ENCODE data around the gene COG5. TPM values are rescaled to one million over a fixed set of nuclear protein-coding genes. Genes with fewer than 3 reads are reported as not detected.

COG5 gene
- total and polyA plus RNA-seq, 2 donors from 2014 or later, result 8.6 to 45.7 TPM

DNA sequence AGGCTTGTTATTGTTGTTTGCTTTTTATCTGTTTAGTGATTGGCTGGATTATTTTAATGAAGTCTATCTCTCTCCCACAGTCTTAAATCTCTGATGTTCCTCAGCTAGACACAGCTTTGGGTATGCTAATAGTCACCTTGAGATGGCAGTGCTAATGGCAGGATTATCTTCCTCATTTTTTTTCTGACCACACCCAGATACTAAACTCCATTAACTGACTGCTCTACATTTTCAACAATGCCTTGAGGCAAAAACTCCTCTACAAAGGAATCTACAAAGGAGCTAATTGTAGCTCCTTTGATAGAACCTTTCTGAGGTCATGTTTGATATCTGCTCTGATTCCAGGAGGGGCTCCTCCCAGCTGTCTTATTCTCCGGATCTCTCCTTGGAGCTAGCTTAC is 272.3 kb downstream of the COG5 start:
- TF ChIP-seq, protein P1, sequence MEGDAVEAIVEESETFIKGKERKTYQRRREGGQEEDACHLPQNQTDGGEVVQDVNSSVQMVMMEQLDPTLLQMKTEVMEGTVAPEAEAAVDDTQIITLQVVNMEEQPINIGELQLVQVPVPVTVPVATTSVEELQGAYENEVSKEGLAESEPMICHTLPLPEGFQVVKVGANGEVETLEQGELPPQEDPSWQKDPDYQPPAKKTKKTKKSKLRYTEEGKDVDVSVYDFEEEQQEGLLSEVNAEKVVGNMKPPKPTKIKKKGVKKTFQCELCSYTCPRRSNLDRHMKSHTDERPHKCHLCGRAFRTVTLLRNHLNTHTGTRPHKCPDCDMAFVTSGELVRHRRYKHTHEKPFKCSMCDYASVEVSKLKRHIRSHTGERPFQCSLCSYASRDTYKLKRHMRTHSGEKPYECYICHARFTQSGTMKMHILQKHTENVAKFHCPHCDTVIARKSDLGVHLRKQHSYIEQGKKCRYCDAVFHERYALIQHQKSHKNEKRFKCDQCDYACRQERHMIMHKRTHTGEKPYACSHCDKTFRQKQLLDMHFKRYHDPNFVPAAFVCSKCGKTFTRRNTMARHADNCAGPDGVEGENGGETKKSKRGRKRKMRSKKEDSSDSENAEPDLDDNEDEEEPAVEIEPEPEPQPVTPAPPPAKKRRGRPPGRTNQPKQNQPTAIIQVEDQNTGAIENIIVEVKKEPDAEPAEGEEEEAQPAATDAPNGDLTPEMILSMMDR (IDR thresholded peaks at IDR 0.05; ENCODE audit: borderline replicate concordance, extremely low read depth, insufficient read depth), result no peak
- Histone ChIP-seq H3K4me3 (ENCODE audit: low read length in 3 of 3) (no peak overlapping the region), H3K4me1 (ENCODE audit: control insufficient read depth in 2 of 3, insufficient read depth in 2 of 3, low read depth in 1 of 3, low read length in 3 of 3) (no peaks in the 10 kb centered on the region), H3K36me3 (ENCODE audit: control insufficient read depth in 2 of 3, insufficient read depth in 3 of 3, low read length in 3 of 3) (no peaks in the 10 kb centered on the region), H3K27me3 (ENCODE audit: control insufficient read depth, insufficient read depth, low read length) (no peaks in the 10 kb centered on the region), H3K9me3 (ENCODE audit: control insufficient read depth in 2 of 3, insufficient read depth in 1 of 3, low read length in 3 of 3) (no peaks in the 10 kb centered on the region), H3K27ac (ENCODE audit: low read depth in 2 of 2, low read length in 2 of 2) (no peak overlapping the region), H3K9ac (ENCODE audit: low read length in 3 of 3) (no peak overlapping the region)
- intact Hi-C loops (cut with DNase I), result no loop called here
- FAIRE-seq (no peak), DNase-seq (no peak)

DNA sequence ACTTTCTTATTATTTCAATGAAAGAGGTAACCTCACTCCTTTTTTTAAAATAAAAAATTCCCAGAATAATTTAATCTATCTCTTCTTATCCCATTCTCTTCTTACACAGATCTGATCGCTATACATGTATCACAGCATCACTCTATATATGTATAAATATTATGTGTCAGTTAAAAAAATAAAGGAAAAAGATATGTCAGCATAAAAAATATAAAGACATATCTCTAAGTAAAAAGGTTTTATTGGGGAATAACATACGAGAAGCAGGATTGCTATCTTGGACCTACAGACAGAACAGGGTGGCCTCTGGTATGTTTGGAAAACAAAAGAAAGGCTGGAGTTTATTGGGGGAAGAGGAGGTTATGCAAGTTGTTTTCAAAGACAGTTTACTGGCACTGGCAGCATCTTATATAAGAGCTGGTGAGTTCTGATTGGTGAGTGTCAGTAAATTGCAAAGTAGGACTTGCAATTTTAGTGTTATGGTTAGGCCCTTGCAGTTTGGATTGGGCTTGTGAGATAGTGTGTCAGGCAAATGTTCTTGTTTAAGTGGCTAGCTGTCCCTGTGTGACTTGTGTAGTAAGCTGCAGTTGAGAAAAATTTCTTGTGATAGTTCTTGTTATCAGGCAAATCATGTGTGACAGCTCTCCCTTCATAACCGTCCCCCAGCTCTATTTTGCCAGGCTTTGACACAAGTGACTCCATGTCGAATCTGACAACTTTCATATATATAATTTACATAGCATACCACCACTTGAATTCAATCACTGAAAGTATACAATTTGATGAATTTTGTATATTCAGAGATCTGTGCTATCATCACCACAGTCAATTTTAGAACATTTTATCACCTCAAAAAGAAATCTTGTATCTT is 276.7 kb downstream of the COG5 start:
- Histone ChIP-seq H3K36me3 (ENCODE audit: control insufficient read depth in 2 of 3, insufficient read depth in 3 of 3, low read length in 3 of 3) (no peaks in the 10 kb centered on the region), H3K4me1 (ENCODE audit: control insufficient read depth in 2 of 3, insufficient read depth in 2 of 3, low read depth in 1 of 3, low read length in 3 of 3) (no peaks in the 10 kb centered on the region), H3K27me3 (ENCODE audit: control insufficient read depth, insufficient read depth, low read length) (no peaks in the 10 kb centered on the region), H3K9me3 (ENCODE audit: control insufficient read depth in 2 of 3, insufficient read depth in 1 of 3, low read length in 3 of 3) (no peaks in the 10 kb centered on the region), H3K9ac (ENCODE audit: low read length in 3 of 3) (no peak overlapping the region), H3K4me3 (ENCODE audit: low read length in 3 of 3) (no peak overlapping the region), H3K27ac (ENCODE audit: low read depth in 2 of 2, low read length in 2 of 2) (no peak overlapping the region)
- intact Hi-C loops (cut with DNase I), result no loop called here
- TF ChIP-seq, protein P1 (IDR thresholded peaks at IDR 0.05; ENCODE audit: borderline replicate concordance, extremely low read depth, insufficient read depth), result no peak
- no peak for DNase-seq
- FAIRE-seq, result no peak

DNA sequence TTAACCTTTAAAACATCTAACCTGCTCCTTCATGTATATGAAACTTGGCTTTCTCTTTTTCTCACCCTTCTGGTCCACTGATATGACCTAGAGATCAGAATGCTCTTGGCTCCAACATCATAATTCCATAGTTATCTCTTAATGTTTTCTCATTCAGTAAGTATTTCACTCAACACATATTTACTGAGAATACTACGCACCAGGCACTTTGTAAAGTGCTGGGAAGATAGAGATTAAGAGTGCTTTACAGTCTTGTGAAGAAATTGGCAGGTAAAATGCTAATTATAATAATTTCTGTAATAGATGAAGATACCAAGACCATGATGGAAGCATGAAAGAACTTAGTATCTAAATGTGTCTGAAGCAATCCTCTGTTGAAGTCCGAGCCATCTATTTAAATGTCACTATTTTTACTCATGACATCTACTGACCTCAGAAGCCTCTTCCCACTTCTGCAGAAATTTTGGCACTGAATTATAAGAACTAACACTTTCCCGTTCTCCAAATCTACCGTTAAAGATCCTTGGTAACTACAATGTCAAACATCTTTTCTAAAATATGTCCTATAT is 278.7 kb downstream of the COG5 start:
- Histone ChIP-seq H3K27me3 (ENCODE audit: control insufficient read depth, insufficient read depth, low read length) (no peaks in the 10 kb centered on the region), H3K9ac (ENCODE audit: low read length in 3 of 3) (no peak overlapping the region), H3K4me1 (ENCODE audit: control insufficient read depth in 2 of 3, insufficient read depth in 2 of 3, low read depth in 1 of 3, low read length in 3 of 3) (no peaks in the 10 kb centered on the region), H3K9me3 (ENCODE audit: control insufficient read depth in 2 of 3, insufficient read depth in 1 of 3, low read length in 3 of 3) (no peaks in the 10 kb centered on the region), H3K36me3 (ENCODE audit: control insufficient read depth in 2 of 3, insufficient read depth in 3 of 3, low read length in 3 of 3) (no peaks in the 10 kb centered on the region), H3K27ac (ENCODE audit: low read depth in 2 of 2, low read length in 2 of 2) (no peak overlapping the region), H3K4me3 (ENCODE audit: low read length in 3 of 3) (no peak overlapping the region)
- DNase-seq (no peak), FAIRE-seq (no peak)
- intact Hi-C loops (cut with DNase I), result no loop called here
- TF ChIP-seq, protein P1 (IDR thresholded peaks at IDR 0.05; ENCODE audit: borderline replicate concordance, extremely low read depth, insufficient read depth), result no peak

All from kidney (tissue), 14 donors.